Measurements from ENCODE around the gene MAN1C1.

Gene MAN1C1

GRCh38 chr1:25763493-25763892 is 146.9 kb downstream of the MAN1C1 start:
- no peak overlapping the region for H3K27ac ChIP-seq (ENCODE audit: low read depth, low read length)
- no peak overlapping the region for H3K9ac ChIP-seq (ENCODE audit: low read length)
- no peak overlapping the region for H3K4me3 ChIP-seq (ENCODE audit: low read depth, low read length)
- H3K27me3 ChIP-seq (ENCODE audit: control insufficient read depth, insufficient read depth, low read length): no peaks in the 10 kb centered on the region
- H3K9me3 ChIP-seq (ENCODE audit: control insufficient read depth, insufficient read depth, low read depth, low read length): no peaks in the 10 kb centered on the region
- H3K4me1 ChIP-seq (ENCODE audit: control insufficient read depth, insufficient read depth, low read length): peaks cover 12% of the 10 kb centered on the region; the same call in 1 of the 2 replicates
- 0 out of 2 replicates have a peak, but pooled peaks cover 3% of the 10 kb centered on the region for H3K36me3 ChIP-seq (ENCODE audit: control insufficient read depth, insufficient read depth, low read length)

GRCh38 chr1:25765136-25765922 is 148.7 kb downstream of the MAN1C1 start:
- Histone ChIP-seq H3K36me3 (ENCODE audit: control insufficient read depth, insufficient read depth, low read length) (0 out of 2 replicates have a peak, but pooled peaks cover 6% of the 10 kb centered on the region), H3K4me3 (ENCODE audit: low read depth, low read length) (no peak overlapping the region), H3K9me3 (ENCODE audit: control insufficient read depth, insufficient read depth, low read depth, low read length) (no peaks in the 10 kb centered on the region), H3K4me1 (ENCODE audit: control insufficient read depth, insufficient read depth, low read length) (peaks cover 10% of the 10 kb centered on the region; the same call in 1 of the 2 replicates), H3K9ac (ENCODE audit: low read length) (no peak overlapping the region), H3K27ac (ENCODE audit: low read depth, low read length) (no peak overlapping the region), H3K27me3 (ENCODE audit: control insufficient read depth, insufficient read depth, low read length) (no peaks in the 10 kb centered on the region)

GRCh38 chr1:25765923-25766589 is 149.5 kb downstream of the MAN1C1 start:
- no peak overlapping the region for H3K27ac ChIP-seq (ENCODE audit: low read depth, low read length)
- H3K4me1 ChIP-seq (ENCODE audit: control insufficient read depth, insufficient read depth, low read length): peaks cover 17% of the 10 kb centered on the region; the same call in 1 of the 2 replicates
- no peak overlapping the region for H3K9ac ChIP-seq (ENCODE audit: low read length)
- H3K36me3 ChIP-seq (ENCODE audit: control insufficient read depth, insufficient read depth, low read length): 0 out of 2 replicates have a peak, but pooled peaks cover 6% of the 10 kb centered on the region
- H3K27me3 ChIP-seq (ENCODE audit: control insufficient read depth, insufficient read depth, low read length): no peaks in the 10 kb centered on the region
- no peaks in the 10 kb centered on the region for H3K9me3 ChIP-seq (ENCODE audit: control insufficient read depth, insufficient read depth, low read depth, low read length)
- no peak overlapping the region for H3K4me3 ChIP-seq (ENCODE audit: low read depth, low read length)

- no peaks in the 10 kb centered on the region for H3K27me3 ChIP-seq (ENCODE audit: control insufficient read depth, insufficient read depth, low read length)
- no peak overlapping the region for H3K27ac ChIP-seq (ENCODE audit: low read depth, low read length)
- H3K9ac ChIP-seq (ENCODE audit: low read length): no peak overlapping the region
- H3K9me3 ChIP-seq (ENCODE audit: control insufficient read depth, insufficient read depth, low read depth, low read length): no peaks in the 10 kb centered on the region
- H3K4me1 ChIP-seq (ENCODE audit: control insufficient read depth, insufficient read depth, low read length): peaks cover 25% of the 10 kb centered on the region
- 0 out of 2 replicates have a peak, but pooled peaks cover 7% of the 10 kb centered on the region for H3K36me3 ChIP-seq (ENCODE audit: control insufficient read depth, insufficient read depth, low read length)
- H3K4me3 ChIP-seq (ENCODE audit: low read depth, low read length): no peak overlapping the region
These were observed 150.3 kb downstream of the MAN1C1 start for GRCh38 chr1:25766721-25767436.

- H3K9me3 ChIP-seq (ENCODE audit: control insufficient read depth, insufficient read depth, low read depth, low read length): no peaks in the 10 kb centered on the region
- H3K36me3 ChIP-seq (ENCODE audit: control insufficient read depth, insufficient read depth, low read length): 0 out of 2 replicates have a peak, but pooled peaks cover 10% of the 10 kb centered on the region
- H3K4me1 ChIP-seq (ENCODE audit: control insufficient read depth, insufficient read depth, low read length): peaks cover 29% of the 10 kb centered on the region
- no peak overlapping the region for H3K27ac ChIP-seq (ENCODE audit: low read depth, low read length)
- H3K9ac ChIP-seq (ENCODE audit: low read length): no peak overlapping the region
- H3K27me3 ChIP-seq (ENCODE audit: control insufficient read depth, insufficient read depth, low read length): no peaks in the 10 kb centered on the region
- no peak overlapping the region for H3K4me3 ChIP-seq (ENCODE audit: low read depth, low read length)
These were observed 150.8 kb downstream of the MAN1C1 start for GRCh38 chr1:25767437-25767770.

GRCh38 chr1:25768999-25769398 is 152.4 kb downstream of the MAN1C1 start:
- Histone ChIP-seq H3K27me3 (ENCODE audit: control insufficient read depth, insufficient read depth, low read length) (no peaks in the 10 kb centered on the region), H3K4me1 (ENCODE audit: control insufficient read depth, insufficient read depth, low read length) (peaks cover 38% of the 10 kb centered on the region), H3K9me3 (ENCODE audit: control insufficient read depth, insufficient read depth, low read depth, low read length) (no peaks in the 10 kb centered on the region), H3K27ac (ENCODE audit: low read depth, low read length) (no peak overlapping the region), H3K36me3 (ENCODE audit: control insufficient read depth, insufficient read depth, low read length) (0 out of 2 replicates have a peak, but pooled peaks cover 10% of the 10 kb centered on the region), H3K9ac (ENCODE audit: low read length) (no peak overlapping the region), H3K4me3 (ENCODE audit: low read depth, low read length) (no peak overlapping the region)

- Histone ChIP-seq H3K36me3 (ENCODE audit: control insufficient read depth, insufficient read depth, low read length) (0 out of 2 replicates have a peak, but pooled peaks cover 10% of the 10 kb centered on the region), H3K4me1 (ENCODE audit: control insufficient read depth, insufficient read depth, low read length) (peaks cover 44% of the 10 kb centered on the region), H3K27me3 (ENCODE audit: control insufficient read depth, insufficient read depth, low read length) (no peaks in the 10 kb centered on the region), H3K4me3 (ENCODE audit: low read depth, low read length) (no peak overlapping the region), H3K9ac (ENCODE audit: low read length) (no peak overlapping the region), H3K9me3 (ENCODE audit: control insufficient read depth, insufficient read depth, low read depth, low read length) (no peaks in the 10 kb centered on the region), H3K27ac (ENCODE audit: low read depth, low read length) (no peak overlapping the region)
These were observed 153.2 kb downstream of the MAN1C1 start for GRCh38 chr1:25769625-25770383.

GRCh38 chr1:25770541-25771220 is 154.1 kb downstream of the MAN1C1 start:
- no peak overlapping the region for H3K27ac ChIP-seq (ENCODE audit: low read depth, low read length)

GRCh38 chr1:25771221-25772114 is 154.9 kb downstream of the MAN1C1 start:
- Histone ChIP-seq H3K27ac (ENCODE audit: low read depth, low read length) (no peak overlapping the region), H3K27me3 (ENCODE audit: control insufficient read depth, insufficient read depth, low read length) (no peaks in the 10 kb centered on the region), H3K9ac (ENCODE audit: low read length) (no peak overlapping the region), H3K9me3 (ENCODE audit: control insufficient read depth, insufficient read depth, low read depth, low read length) (no peaks in the 10 kb centered on the region), H3K4me1 (ENCODE audit: control insufficient read depth, insufficient read depth, low read length) (peaks cover 46% of the 10 kb centered on the region), H3K4me3 (ENCODE audit: low read depth, low read length) (no peak overlapping the region), H3K36me3 (ENCODE audit: control insufficient read depth, insufficient read depth, low read length) (0 out of 2 replicates have a peak, but pooled peaks cover 10% of the 10 kb centered on the region)

More at GRCh38 chr1:25770541-25771220, 154.1 kb downstream of the MAN1C1 start:
- Histone ChIP-seq H3K27me3 (ENCODE audit: control insufficient read depth, insufficient read depth, low read length) (no peaks in the 10 kb centered on the region), H3K4me1 (ENCODE audit: control insufficient read depth, insufficient read depth, low read length) (peaks cover 49% of the 10 kb centered on the region), H3K9me3 (ENCODE audit: control insufficient read depth, insufficient read depth, low read depth, low read length) (no peaks in the 10 kb centered on the region), H3K9ac (ENCODE audit: low read length) (no peak overlapping the region), H3K36me3 (ENCODE audit: control insufficient read depth, insufficient read depth, low read length) (0 out of 2 replicates have a peak, but pooled peaks cover 10% of the 10 kb centered on the region), H3K4me3 (ENCODE audit: low read depth, low read length) (no peak overlapping the region)
